GM12864 (cell line): ENCODE results near the gene ZNF436.
A peak's percentile ranks its signal among the peaks of the same experiment; 100 is the strongest.

Source experiments
- DNase-seq: peaks from one replicate; pipeline ENCODE4 v3.0.0-alpha.2; 2011; ENCODE audit warnings: low read depth
- H3K4me3 ChIP-seq: 2 replicates; pipeline ENCODE4 v1.5.1; 2011; ENCODE audit warnings: mild to moderate bottlenecking, low read depth, low read length, control low read depth
- TF ChIP-seq, protein P1 (sequence below): IDR thresholded peaks from 2 replicates; pipeline ENCODE4 v1.5.1; 2011; ENCODE audit warnings: low read depth, mild to moderate bottlenecking, moderate library complexity, low read length, control low read depth, inconsistent platforms; ENCODE audit errors: missing control alignments

ZNF436 gene

DNA sequence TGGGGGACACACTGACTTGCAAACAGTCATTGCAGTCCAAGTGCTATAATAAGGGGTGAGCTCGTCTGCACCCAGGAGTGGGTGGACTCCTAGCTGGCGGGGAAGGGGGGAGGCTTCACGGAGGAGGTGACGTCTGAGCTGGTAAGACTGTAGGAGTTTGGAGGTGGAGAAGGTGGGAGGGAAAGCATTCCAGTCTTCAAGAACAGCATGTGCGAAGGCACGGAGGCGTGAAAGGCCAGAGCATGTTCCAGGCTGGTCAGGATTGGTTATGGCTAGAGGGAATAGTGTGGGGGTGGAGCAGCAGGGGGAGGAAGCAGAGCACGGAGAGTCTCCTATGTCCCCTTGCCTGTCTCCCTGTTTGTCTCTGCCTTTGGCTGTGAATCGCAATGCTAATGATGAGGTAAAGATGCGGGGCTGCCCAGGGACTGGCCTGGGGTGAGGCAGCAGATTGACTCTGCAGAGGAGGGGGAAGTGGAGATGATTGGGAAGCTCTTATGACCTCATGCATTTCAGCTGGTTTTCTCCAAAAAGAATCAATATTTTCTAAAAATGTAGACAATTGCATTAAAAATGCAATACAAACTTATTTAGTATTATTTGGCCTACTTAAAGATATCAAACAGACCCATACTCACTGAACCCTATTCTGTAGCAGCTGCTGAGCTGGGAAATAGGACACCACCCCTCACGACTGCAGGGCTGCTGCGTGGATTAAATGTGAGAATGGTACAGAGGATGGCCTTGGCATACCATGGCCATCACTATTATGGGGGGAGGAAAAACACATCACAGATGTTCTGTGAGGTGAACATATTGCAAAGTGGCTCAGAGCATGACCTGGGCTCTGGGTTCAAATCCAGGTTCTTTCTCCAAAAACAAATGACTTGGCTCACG, 2.6 kb upstream of the ZNF436 start:
- no peak for DNase-seq
- TF ChIP-seq, protein P1, sequence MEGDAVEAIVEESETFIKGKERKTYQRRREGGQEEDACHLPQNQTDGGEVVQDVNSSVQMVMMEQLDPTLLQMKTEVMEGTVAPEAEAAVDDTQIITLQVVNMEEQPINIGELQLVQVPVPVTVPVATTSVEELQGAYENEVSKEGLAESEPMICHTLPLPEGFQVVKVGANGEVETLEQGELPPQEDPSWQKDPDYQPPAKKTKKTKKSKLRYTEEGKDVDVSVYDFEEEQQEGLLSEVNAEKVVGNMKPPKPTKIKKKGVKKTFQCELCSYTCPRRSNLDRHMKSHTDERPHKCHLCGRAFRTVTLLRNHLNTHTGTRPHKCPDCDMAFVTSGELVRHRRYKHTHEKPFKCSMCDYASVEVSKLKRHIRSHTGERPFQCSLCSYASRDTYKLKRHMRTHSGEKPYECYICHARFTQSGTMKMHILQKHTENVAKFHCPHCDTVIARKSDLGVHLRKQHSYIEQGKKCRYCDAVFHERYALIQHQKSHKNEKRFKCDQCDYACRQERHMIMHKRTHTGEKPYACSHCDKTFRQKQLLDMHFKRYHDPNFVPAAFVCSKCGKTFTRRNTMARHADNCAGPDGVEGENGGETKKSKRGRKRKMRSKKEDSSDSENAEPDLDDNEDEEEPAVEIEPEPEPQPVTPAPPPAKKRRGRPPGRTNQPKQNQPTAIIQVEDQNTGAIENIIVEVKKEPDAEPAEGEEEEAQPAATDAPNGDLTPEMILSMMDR: no peak
- H3K4me3 ChIP-seq: no peak overlapping the region

DNA sequence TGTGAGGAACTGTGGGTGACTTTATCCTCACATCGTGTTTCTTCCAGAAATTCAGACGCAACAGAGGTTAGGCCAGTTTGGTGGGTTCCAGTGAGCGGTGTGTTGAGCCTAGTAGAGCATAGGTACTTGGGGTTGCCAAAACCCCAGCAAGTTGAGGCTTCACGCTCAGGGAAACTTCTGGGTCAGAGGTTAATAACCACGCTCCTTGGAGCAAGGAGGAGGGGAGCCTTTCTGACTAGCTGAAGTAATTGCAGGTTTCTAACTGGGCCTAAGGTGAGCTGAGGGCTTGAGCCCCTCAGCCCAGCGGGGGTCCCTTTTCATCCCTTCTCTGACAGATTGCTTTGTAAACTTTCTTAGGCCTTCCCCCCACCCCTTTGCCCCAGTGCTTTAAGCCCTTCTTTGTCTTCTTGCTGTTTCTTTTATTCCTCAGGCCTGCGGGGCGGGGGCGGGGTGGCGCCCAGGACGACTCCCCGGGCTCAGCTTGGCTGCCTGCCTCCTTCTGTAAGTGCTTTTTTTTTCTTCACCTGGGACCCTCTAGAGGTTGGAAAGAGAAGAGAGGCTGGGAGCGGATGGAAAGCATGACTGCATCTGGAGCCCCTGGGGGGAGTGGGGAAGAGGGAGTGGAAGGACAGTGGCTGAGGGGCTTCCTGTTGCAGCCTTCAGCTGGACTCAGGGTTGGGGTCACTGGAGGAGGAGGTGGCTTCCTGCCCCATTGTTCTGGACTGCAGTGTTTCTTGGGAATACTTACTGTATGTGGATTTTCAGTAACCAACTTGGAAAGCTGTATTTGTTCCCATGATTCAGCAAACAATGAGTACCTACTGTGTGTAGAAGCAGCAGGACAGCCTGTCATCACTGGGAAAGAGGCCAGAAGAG, 1.3 kb upstream of the ZNF436 start:
- H3K4me3 ChIP-seq: no peak overlapping the region
- DNase-seq: no peak
- TF ChIP-seq, protein P1: no peak

DNA sequence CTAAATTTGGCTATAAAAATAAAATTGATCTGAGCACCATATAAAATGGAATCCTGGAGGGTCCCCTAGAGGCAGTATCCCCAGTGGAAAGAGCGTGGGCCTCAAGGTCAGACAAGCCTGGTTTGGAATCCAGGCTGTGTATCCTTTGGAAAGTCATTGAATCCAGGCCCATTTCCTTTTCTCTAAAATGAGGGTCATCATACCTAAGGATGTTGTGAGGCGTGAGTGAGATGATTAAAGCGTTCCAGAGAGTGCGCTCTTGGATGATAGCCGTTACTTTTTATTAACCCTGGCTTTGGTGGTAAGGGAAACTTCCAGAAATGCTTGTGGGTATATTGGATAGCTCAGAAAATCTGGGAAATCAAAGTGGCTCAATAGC, 683 bp upstream of the ZNF436 start:
- DNase-seq: no peak
- no peak overlapping the region for H3K4me3 ChIP-seq
- TF ChIP-seq, protein P1: no peak

DNA sequence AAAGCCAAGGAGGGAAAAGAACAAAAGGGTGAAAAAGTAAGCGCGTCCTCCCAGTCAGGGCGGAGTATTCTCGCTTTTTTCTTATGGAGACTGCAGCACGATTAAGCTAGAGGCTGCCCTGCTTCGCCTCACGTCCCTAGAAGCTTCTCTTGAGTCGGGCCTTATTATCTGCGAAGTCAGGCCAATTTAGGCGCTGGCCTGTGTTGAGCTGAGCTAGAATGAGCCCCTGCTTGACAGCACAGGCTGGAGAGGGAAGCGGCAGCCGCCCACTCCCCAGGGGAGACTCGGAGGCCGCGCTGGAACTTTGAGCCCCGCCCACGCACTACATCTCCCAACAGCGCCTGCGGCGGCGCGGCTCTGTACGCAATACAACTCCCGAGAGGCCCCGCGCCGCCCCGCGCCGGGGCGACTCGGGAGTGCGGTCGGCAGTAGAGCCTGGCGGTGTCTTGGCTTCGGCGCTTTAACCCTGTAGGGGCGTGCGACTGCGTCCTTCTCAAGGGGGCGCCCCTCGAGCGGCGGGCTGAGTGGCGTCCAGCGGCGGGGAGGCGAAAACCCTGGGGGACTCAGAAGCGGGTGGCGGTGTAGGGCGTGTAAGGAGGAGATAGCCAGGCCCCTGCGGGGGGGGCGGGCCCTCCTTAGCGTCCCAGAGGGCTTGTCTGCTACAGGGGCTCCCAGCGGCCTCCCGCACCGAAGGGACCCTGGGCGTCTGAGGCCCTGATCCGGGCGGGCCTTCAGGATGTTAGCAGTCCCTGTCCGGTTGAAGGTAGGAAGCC, 888 bp downstream of the ZNF436 start:
- TF ChIP-seq, protein P1: no peak
- DNase-seq: peak; percentile 69

DNA sequence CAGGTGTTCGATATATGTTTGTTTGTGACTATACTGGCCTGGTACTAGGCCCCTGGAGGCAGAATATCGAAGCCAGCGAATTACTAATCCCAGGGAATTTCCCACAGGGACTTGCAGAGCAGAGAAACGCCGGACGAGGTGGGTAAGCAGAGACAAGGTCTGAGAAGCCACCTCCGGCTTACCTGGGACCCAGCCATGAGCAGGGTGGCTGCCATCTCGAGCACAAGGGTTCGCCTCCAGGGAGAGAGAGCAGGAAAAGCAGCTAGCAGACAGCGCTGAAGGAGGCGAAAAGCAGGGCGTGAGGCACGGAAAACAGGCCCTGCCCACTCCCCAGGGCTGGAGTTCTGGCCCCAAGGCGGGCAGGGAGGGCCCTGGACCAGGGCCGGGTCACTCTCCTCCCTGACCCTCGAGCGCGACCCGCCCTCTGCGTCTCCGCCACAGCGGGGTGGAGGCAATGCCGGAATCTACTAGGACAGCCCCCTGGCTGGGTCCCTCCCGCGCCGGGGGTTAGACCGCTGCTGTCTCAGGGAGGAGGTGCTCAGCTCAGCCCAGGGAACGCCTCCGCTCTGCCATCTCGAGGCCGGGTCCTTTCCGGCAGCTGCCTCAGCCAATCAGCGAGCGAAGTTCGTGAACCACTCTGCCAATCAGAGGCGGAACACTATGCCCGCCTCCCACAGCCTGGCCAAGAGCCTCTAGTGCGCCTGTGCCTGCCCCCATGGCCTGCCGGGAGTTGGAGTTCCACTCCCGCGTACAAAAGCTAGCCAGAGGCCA, 1.7 kb downstream of the ZNF436 start:
- peak; percentile 97 for DNase-seq

More for the DNA sequence above, 888 bp downstream of the ZNF436 start:
- H3K4me3 ChIP-seq: peak overlapping the region; percentile 85

More for the DNA sequence above, 1.7 kb downstream of the ZNF436 start:
- TF ChIP-seq, protein P1: no peak
- peak overlapping the region; percentile 85 for H3K4me3 ChIP-seq
